AG20443 (cell line): Measurements from ENCODE around the gene FCHO2.
A peak's percentile ranks its signal among the peaks of the same experiment; 100 is the strongest.
"Not testable (repeated sequence)": the region's sequence is repeated elsewhere in the genome, so short reads cannot be mapped to it uniquely, and the experiment has no call there.

Experiments
- DNase-seq: peaks from one replicate; pipeline ENCODE4 v3.0.0; 2012; ENCODE audit warnings: low spot score, mixed read lengths

Gene FCHO2

GRCh38 chr5:72955143-72955767, 586 bp upstream of the FCHO2 start:
- DNase-seq: no peak

GRCh38 chr5:72956324-72957140, 691 bp downstream of the FCHO2 start:
- DNase-seq: peak; percentile 74

GRCh38 chr5:72957337-72957736, 1.5 kb downstream of the FCHO2 start:
- DNase-seq: no peak

- DNase-seq: no peak
Measured at GRCh38 chr5:72959257-72959656, 3.4 kb downstream of the FCHO2 start.

GRCh38 chr5:72974481-72974880, 18.6 kb downstream of the FCHO2 start:
- DNase-seq: not testable (repeated sequence)

- DNase-seq: not testable (repeated sequence)
Measured at GRCh38 chr5:72976810-72977209, 21.0 kb downstream of the FCHO2 start.

GRCh38 chr5:72985719-72986118, 29.9 kb downstream of the FCHO2 start:
- no peak for DNase-seq

- DNase-seq: no peak
Measured at GRCh38 chr5:72988769-72989168, 32.9 kb downstream of the FCHO2 start.

GRCh38 chr5:72991394-72991793, 35.6 kb downstream of the FCHO2 start:
- no peak for DNase-seq

GRCh38 chr5:72994578-72994977, 38.7 kb downstream of the FCHO2 start:
- DNase-seq: no peak

- DNase-seq: no peak
Measured at GRCh38 chr5:72996632-72997031, 40.8 kb downstream of the FCHO2 start.

GRCh38 chr5:72999916-73000315, 44.1 kb downstream of the FCHO2 start:
- DNase-seq: no peak

GRCh38 chr5:73005886-73006285, 50.0 kb downstream of the FCHO2 start:
- DNase-seq: no peak

- no peak for DNase-seq
Measured at GRCh38 chr5:73007051-73007450, 51.2 kb downstream of the FCHO2 start.

- no peak for DNase-seq
Measured at GRCh38 chr5:73008831-73009230, 53.0 kb downstream of the FCHO2 start.

- DNase-seq: not testable (repeated sequence)
Measured at GRCh38 chr5:73011612-73012011, 55.8 kb downstream of the FCHO2 start.

GRCh38 chr5:73018892-73019291, 63.1 kb downstream of the FCHO2 start:
- DNase-seq: no peak

GRCh38 chr5:73019766-73020165, 63.9 kb downstream of the FCHO2 start:
- DNase-seq: no peak

GRCh38 chr5:73022471-73023169, 66.8 kb downstream of the FCHO2 start:
- DNase-seq: peak; percentile 24

GRCh38 chr5:73024946-73025544, 69.2 kb downstream of the FCHO2 start:
- DNase-seq: peak; percentile 14

- no peak for DNase-seq
Measured at GRCh38 chr5:73027361-73027760, 71.5 kb downstream of the FCHO2 start.

- no peak for DNase-seq
Measured at GRCh38 chr5:73027816-73028215, 72.0 kb downstream of the FCHO2 start.
